GM13976 (cell line): Measurements from ENCODE around the gene MYLK3.

ENCODE experiments used
- DNase-seq: peaks from one replicate; pipeline ENCODE4 v3.0.0; 2012; ENCODE audit warnings: low spot score
- in situ Hi-C: fragments of 300-500 bp; cut with MboI; formaldehyde crosslinking; loops from one replicate; pipeline ENCODE4 v1.12.0; 2022; ENCODE audit warnings: low sequenced_read_pairs, mixed read lengths, inconsistent platforms; ENCODE audit not compliant: unreplicated experiment
- TF ChIP-seq, protein P1 (sequence below): IDR thresholded peaks from 2 replicates; pipeline ENCODE4 v1.5.1; 2012; ENCODE audit warnings: borderline replicate concordance, mild to moderate bottlenecking; ENCODE audit not compliant: insufficient read depth; ENCODE audit errors: extremely low read depth, missing control alignments, control extremely low read depth

MYLK3 gene

DNA sequence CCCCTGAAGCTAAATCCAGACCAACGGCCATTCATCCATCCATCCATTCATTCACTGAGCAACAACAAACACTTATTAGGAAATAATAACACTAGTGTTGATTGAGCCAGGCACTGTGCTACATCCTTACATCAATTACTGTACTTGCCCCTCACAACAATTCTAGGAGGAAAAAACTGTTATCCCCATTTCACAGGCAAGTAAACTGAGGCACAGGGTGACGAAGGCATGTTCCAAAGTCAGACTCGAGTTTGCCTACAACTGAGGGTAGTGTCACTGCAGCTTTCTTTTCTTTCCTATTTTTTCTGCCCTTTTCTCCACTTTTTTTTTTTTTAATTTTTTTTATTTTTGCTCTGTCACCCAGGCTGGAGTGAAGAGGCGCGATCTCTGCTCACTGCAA lies 11.2 kb upstream of the MYLK3 start:
- DNase-seq = no peak
- TF ChIP-seq, protein P1, sequence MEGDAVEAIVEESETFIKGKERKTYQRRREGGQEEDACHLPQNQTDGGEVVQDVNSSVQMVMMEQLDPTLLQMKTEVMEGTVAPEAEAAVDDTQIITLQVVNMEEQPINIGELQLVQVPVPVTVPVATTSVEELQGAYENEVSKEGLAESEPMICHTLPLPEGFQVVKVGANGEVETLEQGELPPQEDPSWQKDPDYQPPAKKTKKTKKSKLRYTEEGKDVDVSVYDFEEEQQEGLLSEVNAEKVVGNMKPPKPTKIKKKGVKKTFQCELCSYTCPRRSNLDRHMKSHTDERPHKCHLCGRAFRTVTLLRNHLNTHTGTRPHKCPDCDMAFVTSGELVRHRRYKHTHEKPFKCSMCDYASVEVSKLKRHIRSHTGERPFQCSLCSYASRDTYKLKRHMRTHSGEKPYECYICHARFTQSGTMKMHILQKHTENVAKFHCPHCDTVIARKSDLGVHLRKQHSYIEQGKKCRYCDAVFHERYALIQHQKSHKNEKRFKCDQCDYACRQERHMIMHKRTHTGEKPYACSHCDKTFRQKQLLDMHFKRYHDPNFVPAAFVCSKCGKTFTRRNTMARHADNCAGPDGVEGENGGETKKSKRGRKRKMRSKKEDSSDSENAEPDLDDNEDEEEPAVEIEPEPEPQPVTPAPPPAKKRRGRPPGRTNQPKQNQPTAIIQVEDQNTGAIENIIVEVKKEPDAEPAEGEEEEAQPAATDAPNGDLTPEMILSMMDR = no peak
- in situ Hi-C loops = no loop called here

DNA sequence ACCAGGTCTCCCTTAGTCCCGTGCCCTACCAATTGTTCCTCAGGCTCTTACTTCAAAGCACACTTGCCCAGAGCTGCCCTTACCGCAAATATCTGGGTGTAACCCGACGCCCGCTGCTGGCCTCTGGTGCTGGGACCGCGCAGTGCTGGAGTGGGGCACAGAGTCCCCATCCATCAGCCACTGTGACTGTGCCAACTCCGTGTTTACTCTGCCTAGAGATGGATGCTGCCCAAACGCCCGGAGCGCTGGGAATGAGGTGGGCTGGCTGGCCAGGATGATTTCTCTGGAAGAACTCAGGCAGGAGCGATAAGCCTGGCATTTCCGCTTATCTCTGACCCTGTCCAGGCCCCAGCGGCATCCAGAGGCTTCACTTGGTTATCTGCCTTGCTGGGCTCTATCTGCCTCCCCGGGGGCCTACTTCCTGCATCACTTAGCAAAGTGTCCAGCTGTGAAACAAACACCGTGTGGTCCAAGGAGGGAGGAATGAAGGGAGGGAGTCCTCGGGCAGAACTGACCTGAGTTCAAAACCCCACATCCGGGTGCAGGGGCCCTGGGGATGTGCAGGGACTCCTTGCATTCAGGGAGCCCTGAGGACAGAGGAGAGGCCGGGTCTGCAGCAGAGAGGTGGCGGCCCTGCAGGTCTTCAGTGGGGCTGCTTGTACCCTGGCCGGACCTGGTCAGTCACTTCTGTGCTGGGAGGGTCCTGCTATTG lies 9.4 kb upstream of the MYLK3 start:
- in situ Hi-C loops = no loop called here
- TF ChIP-seq, protein P1 = no peak
- DNase-seq = no peak

DNA sequence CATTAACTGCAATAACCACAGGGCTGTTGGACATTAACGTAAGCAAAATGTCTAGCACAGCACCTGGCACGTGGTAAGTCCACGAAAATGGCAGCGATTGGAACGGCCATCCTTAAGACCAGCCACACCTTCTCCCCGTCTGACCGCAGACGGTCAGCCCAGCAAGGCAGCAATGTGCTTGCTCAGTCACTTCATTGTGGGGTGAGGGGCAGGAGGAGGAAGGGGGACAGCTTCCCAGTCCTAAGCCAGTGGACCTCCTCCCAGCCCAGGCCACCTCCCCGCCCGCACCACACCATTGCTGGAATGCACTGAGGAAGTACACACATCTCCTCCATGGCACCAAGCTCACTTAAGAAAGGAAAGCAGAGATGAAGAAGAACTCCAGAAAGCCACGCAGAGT lies 8.6 kb upstream of the MYLK3 start:
- DNase-seq = no peak
- TF ChIP-seq, protein P1 = no peak
- in situ Hi-C loops = no loop called here

DNA sequence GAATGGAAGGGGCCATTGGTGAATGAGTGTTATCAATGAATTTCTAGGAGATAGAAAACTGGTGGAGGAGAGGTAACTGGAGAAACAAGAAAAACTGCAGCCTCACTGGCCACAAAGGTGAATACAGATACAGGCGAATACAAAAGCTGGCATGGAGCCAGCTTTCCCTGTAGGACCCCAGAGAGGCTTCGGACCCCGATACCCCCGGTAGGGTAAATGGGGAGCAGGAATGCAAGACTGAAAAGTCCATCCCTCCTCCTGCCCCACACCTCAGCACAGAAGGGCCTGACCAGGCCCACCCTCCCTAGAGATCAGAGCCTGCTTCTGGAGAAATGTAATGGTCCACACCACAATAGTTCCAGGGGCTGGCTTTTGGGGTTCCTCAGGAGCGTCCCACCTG lies 4.9 kb upstream of the MYLK3 start:
- TF ChIP-seq, protein P1 = no peak

DNA sequence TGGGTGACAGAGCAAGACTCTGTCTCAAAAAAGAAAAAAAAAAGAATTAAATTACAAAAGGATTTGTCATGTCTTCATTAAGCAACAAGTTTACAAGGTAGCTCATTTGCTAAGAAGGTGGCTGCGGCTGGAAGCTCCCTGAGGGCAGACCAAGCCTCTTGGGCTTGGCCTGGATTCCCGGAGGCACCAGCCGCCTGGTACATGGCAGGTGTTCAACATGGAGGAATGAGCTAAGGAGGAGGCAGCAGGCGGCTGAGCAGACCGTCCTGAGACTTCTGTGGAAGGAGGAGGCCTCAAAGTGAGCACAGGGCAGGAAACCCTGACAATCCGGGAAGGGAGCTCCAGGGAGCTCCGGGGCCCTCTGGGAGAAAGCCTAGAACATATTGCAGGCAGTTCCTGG lies 3.2 kb upstream of the MYLK3 start:
- TF ChIP-seq, protein P1 = no peak
- in situ Hi-C loops = no loop called here
- no peak for DNase-seq

More for the DNA sequence above, 4.9 kb upstream of the MYLK3 start:
- DNase-seq = peak; percentile 15
- in situ Hi-C loops = no loop called here

DNA sequence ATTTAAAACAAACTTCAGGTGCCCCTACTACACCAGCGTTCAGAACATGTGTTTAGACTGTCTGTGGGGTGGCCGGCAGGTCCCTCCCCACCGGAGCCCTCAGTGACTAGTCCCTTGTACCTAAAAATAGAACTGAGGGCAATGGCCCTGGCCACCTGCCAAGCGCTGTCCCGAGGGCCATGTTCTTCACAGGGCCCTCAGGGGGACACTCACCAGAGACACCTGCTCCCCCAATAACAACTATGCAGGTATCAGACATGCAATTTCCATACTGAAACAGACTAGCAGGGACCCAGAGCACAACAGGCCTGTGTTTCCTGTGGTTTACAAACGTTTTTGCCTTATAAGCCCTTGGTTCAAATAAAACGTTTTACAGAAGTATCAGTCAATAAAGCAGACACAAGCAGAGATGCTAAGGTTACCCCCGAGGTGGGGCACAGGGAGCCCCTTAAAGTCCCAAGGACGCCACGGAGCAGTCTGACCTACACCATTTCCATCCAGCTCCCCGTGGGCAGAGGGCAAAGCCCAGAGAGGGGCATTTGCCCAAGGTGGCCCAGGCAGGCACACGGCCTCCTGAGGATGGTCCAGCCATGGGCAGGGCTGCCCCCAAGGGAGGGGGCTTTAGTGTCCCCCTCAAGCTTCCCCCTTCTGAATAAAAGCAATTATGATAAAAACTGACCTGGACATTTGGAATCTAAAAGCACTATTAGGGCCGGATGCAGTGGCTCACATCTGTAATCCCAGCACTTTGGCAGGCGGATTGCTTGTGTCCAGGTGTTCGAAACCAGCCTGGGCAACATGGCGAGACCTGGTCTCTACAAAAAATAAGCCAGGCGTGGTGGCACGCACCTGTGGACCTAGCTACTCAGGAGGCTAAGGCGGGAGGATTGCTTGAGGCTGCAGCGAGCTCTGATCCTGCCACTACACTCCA lies 896 bp upstream of the MYLK3 start:
- in situ Hi-C loops = no loop called here
- peak; percentile 71 for DNase-seq
- TF ChIP-seq, protein P1 = no peak
